AG09319 (cell line): ENCODE results near the gene PTPRM.

ENCODE experiments used
- DNase-seq: peaks from one replicate; pipeline ENCODE4 v3.0.0-alpha.2; 2010; ENCODE audit warnings: low read depth; ENCODE audit errors: extremely low read depth
- TF ChIP-seq, protein P1 (sequence below): IDR thresholded peaks from 2 replicates; pipeline ENCODE4 v1.5.1; 2011; ENCODE audit warnings: low read depth, mild to moderate bottlenecking, inconsistent platforms, low read length, moderate library complexity

PTPRM gene

GRCh38 chr18:7900091-7900490, 333.0 kb downstream of the PTPRM start:
- no peak for DNase-seq
- TF ChIP-seq, protein P1, sequence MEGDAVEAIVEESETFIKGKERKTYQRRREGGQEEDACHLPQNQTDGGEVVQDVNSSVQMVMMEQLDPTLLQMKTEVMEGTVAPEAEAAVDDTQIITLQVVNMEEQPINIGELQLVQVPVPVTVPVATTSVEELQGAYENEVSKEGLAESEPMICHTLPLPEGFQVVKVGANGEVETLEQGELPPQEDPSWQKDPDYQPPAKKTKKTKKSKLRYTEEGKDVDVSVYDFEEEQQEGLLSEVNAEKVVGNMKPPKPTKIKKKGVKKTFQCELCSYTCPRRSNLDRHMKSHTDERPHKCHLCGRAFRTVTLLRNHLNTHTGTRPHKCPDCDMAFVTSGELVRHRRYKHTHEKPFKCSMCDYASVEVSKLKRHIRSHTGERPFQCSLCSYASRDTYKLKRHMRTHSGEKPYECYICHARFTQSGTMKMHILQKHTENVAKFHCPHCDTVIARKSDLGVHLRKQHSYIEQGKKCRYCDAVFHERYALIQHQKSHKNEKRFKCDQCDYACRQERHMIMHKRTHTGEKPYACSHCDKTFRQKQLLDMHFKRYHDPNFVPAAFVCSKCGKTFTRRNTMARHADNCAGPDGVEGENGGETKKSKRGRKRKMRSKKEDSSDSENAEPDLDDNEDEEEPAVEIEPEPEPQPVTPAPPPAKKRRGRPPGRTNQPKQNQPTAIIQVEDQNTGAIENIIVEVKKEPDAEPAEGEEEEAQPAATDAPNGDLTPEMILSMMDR = no peak

DNA sequence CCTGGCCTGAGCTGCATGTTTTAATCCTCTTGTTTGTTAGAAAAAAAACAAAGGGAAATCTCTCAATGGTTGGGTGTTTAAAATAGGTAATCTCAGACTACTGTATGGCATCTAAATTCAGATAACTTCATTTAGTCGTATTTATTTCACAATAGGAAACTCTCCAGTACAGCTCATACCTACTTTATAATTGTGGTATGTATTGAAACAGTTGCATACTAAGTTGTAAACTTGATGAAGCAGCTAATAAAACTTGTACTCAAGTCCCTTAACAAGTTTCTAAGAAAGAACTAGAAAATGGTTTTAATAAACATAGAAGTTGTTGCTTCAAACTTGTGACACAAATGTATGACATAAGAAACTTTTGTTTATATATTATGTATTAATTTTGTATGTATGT, 334.5 kb downstream of the PTPRM start:
- TF ChIP-seq, protein P1 = no peak
- DNase-seq = no peak

DNA sequence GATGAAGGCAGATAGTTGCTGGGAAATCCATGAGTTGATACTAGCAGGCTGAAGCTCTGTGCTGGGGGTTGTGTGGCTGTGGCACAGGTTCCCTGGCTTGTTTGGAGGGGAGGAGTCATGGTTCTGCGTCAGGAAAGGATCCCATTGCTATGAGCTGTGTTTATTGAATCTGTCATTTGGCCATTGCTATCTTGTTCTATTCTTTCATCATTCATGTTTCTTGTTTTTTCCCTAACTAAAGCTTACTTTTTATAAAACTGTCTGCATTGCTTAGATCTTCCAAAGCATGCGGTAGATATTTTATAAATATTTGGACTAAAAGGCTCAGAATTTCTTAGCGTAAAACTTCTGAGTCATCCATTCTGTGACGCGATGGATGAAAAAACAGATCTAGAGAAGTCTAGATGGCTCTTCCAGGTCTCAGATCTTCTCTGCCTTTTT, 335.3 kb downstream of the PTPRM start:
- TF ChIP-seq, protein P1 = no peak
- peak; percentile 70 for DNase-seq

DNA sequence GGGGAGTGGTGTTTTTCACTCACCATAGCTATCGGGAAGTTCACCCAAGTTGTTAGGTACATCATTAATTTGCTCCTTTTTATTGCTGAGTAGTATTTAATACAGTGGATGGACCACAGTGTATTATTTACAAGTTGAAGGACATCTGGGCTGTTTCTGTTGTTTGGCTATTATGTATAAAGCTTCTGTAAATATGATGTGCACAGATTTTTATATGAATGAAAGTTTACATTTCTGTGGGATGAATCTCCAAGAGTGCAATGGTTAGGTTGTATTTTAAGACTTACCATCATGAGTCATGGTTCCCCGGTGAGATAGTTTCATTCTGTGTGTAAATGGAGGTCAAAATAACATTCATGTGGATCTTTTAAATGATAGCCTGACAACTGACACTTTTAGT, 337.4 kb downstream of the PTPRM start:
- TF ChIP-seq, protein P1 = no peak
- peak; percentile 24 for DNase-seq

- TF ChIP-seq, protein P1 = no peak
- no peak for DNase-seq
Observed at GRCh38 chr18:7908681-7909299, 341.7 kb downstream of the PTPRM start.

DNA sequence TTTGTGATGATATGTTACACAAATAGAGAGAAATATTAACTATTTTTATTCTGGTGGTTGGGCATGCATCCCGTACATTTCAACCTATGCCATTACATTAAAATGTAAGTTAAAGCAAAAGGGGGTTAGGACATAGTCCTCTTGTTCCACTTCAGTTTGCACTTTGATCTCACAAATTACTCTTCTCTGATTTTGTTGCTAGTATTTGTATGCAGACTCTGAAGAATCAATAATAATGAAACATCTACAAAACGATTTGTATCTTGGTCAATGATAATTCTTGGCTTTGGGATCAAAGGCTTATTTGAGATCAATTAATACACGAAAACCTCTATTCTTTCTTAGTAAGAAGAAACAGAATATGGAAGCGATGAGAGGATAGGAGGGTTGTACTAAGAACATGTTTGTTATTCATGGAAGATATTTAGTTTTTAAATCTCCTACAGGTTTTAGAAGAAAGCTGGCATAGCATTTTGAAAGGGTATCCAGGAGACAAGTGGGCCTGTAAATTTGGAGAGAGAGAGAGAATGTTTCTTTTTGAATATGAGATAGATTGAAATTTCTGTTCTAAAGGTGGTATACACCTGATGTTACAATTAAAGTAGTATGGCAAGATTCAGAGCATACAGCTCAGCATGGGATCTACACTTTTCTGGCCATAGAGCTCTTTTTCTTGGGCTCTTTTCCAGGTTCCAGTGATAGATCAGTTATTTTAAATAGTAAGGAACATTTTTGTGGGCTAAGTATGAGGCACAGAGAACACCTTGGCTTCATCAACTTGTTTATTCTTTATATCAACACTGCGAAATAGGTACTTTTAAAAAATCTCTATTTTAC, 347.9 kb downstream of the PTPRM start:
- TF ChIP-seq, protein P1 = no peak
- DNase-seq = no peak

DNA sequence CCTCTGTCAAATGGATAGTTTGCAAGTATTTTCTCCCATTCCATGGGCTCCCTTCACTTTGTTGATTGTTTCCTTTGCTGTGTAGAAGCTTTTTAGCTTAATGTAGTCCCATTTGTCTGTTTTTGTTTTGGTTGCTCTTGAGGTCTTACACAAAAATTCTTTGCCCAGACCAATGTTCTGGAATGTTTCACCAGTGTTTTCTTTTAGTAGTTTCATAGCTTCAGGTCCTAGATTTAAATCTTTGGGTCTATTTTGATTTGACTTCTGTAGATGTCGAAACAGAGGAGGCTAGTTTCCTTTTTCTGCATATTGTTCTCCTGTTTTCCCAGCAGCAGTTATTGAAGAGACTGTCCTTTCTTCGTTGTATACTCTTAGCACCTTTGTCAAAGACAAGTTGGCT, 351.6 kb downstream of the PTPRM start:
- TF ChIP-seq, protein P1 = no peak
- DNase-seq = no peak
